Fibroblast of skin of back (primary cell): Measurements from ENCODE around the gene CENPP.

Experiments
- DNase-seq: peaks from one replicate; pipeline ENCODE4 v3.0.0-alpha.2; 2013

The CENPP gene

DNA sequence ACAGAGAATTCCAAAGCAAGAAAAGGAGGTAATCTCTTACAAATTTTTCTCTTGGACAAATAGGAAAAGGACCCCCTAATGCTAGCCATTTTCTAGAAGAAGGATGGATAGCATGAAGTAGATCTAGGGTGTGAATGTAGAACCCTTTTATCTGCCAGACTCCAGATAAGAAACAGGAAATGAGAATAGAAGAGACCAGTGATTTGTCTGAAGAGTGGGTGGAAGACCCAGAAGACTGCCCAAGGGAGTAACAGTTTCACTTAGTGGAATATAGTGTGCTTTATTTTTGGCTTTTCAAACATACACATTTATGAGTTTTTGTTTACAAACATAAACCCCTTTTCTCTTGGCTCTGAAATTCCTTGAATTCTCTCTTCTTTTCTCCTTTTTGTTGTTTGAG lies 185.0 kb downstream of the CENPP start:
- DNase-seq: no peak

GRCh38 chr9:92512622-92513021 lies 186.9 kb downstream of the CENPP start:
- peak; percentile 45 for DNase-seq

DNA sequence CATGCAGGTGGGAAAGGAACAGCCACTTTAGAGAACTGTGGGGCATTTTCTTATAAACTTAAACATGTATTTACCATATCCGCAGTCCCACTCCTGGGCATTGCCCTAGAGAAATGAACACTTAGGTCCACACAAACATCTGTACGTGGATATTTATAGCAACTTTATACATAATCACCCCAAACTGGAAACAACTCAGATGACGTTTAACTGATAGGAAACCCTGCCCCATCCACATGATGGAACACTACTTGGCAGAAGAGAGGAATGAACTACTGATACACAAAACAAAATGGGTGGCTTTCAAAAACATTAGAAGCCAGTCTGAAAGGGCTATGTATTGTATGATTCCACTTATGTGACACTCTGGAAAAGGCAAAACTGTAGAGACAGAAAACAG lies 187.6 kb downstream of the CENPP start:
- no peak for DNase-seq

DNA sequence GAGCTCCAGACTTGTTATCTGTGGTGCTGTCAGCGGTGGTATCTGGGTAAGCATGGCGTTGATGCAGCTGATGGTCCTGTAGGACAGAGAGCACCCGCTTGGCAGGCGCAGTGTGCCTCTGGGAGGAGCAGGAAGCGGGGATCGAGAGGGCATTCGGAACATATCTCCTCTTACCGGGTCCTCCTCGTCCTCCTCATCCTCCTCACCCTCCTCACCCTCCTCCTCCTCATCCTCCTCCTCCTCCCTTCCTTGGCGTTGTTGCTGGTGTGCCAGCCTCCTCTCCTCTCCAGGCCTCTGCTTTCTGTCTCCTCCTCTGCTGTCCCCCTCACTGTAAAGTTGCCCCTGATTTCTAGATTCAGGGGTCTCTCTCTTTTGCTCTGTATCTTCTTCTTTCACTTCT lies 188.9 kb downstream of the CENPP start:
- no peak for DNase-seq

GRCh38 chr9:92516521-92516920 lies 190.8 kb downstream of the CENPP start:
- no peak for DNase-seq

DNA sequence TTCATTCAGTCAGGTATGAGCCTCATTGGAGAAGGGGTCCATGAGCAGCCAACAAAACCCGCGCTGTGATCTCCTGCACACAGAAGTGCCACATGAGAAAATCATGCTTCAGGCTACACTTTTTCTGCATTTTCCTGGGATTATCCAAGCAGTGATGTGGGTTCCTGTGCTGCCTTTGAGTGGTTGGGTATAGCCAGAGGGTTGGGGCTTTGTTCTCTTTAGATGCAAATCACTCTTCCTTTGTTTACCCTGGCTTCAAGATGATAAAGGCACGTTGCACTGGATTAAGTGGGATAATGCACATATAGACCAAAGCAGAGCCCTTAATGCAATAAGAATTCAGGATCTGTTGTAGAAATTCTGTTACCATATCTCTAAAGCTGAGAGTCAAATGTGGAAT lies 191.3 kb downstream of the CENPP start:
- no peak for DNase-seq

DNA sequence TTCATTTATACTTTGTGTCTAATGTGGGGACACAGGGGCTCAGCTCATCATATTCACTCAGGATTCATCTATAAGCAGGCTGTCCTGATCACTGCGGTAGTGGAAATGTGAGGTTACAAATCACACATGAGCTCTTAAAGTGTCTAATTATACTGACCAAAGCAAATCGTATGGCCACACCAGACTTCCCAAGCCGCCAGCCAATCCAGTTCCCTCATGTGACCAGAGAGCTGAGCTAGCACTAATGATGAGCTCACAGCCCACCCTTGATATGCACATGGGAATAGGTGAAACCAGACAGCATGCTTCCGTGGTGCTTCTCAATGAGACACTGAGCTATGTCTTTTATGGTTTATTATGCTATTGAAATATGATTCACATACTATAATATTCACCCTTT lies 192.4 kb downstream of the CENPP start:
- DNase-seq: no peak

- DNase-seq: no peak
Measured at GRCh38 chr9:92520837-92521236, 195.1 kb downstream of the CENPP start.

GRCh38 chr9:92522983-92523970 lies 197.5 kb downstream of the CENPP start:
- no peak for DNase-seq

DNA sequence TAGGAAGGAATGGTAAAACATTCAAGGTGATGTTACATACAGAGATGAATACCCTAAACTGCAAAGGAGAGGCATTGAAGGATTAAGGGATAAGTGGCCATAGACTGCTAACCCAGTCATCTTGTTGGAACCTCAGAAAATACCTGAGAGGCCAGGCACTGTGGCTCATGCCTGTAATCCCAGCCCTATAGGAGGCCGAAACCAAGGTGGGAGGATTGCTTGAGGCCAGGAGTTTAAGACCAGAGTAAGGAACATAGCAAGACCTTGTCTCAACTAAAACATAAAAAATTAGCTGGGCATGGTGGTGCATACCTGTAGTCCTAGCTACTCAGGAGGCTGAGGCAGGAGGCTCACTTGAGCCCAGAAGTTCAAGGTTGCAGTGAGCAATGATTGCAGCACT lies 199.1 kb downstream of the CENPP start:
- no peak for DNase-seq

GRCh38 chr9:92525306-92525705 lies 199.6 kb downstream of the CENPP start:
- no peak for DNase-seq

DNA sequence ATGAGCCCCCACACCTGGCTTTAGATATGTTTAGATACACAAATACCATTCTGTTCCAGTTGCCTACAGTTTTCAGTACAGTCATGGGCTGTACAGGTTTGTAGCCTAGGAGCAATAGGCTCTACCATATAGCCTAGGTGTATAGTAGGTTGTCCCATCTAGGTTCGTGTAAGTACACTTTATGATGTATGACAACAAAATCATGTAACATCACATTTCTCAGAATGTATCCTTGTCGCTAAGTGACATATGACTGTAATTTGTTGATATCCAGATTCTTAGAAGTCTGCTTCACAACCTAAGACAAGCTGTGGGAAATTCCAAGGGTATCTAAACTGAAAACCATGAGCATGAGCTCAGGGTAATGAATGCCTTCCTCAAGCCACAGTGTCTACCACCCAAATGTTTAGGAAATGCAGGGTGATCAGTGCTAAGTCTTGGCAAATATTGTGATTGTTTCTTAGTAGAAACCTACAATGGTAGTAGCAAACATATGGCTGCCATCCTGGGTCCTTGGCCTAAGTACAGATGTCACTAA lies 201.6 kb downstream of the CENPP start:
- no peak for DNase-seq

DNA sequence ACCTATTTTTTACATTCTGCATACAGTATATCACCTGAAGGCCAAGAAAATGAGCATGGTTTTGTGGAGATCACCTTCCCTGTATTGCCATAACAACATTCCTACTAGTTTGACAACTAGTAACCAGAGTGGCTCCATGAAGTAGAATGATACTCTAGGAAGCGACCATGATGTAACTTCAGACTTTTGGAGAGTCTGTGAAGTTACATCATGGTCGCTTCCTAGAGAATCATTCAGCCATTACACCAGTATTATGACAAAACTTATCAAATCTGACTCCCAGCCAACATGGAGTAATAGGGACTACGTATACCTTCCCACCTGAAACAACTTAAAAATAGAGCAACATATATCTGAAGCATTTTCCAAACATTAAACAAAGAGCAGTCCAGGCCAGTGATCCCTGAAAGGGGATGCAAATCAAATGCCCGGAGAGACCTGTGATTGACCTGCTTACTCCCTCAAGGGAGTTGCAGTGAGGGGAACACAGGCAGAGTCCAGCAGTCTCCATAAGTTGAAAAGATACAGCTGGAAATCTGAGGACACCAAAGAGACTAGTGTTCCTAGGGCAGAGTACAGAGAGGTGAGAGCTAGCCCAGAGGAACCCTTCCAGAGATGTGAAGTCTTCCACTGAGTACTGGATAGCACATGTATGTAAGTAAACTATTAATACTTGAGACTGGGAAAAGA lies 202.2 kb downstream of the CENPP start:
- no peak for DNase-seq

- no peak for DNase-seq
Measured at GRCh38 chr9:92528522-92528849, 202.7 kb downstream of the CENPP start.

DNA sequence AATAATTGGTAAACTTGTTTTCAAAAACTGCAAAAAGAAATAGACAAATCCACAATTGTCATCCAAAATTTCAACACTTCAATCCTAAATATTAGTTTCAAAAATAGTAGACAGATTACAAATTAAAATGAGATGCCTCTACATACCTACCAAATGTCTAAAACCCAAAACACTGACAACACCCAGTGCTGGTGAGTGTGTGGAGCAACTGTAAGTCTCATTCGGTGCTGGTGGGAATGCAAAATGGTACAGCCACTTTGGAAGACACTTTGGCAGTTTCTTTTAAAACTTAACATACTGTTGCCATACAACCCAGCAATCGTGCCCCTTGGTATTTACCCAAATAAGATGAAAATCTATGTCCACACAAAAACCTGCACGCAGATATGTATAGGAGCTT lies 203.4 kb downstream of the CENPP start:
- DNase-seq: no peak

GRCh38 chr9:92530893-92531292 lies 205.1 kb downstream of the CENPP start:
- no peak for DNase-seq

DNA sequence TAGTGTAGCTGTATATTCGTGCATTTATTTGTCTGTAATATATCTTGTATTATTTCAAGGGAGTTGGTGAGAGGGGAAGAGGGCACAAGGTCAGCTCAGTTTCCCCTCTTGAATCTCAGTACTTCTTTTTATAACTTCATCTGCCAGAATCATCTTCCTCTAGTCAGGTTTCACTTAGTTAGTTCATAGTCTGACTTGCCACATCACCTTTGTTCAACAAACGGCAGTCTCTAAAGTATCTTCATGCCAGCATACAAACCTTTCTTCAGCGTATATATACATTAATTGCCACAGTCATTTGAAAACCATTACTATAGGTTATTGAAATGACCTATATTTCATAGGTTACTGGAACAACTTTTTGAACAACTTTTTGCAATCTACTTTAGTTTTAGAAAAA lies 208.5 kb downstream of the CENPP start:
- no peak for DNase-seq

- DNase-seq: peak; percentile 12
Measured at GRCh38 chr9:92534674-92535073, 208.9 kb downstream of the CENPP start.

DNA sequence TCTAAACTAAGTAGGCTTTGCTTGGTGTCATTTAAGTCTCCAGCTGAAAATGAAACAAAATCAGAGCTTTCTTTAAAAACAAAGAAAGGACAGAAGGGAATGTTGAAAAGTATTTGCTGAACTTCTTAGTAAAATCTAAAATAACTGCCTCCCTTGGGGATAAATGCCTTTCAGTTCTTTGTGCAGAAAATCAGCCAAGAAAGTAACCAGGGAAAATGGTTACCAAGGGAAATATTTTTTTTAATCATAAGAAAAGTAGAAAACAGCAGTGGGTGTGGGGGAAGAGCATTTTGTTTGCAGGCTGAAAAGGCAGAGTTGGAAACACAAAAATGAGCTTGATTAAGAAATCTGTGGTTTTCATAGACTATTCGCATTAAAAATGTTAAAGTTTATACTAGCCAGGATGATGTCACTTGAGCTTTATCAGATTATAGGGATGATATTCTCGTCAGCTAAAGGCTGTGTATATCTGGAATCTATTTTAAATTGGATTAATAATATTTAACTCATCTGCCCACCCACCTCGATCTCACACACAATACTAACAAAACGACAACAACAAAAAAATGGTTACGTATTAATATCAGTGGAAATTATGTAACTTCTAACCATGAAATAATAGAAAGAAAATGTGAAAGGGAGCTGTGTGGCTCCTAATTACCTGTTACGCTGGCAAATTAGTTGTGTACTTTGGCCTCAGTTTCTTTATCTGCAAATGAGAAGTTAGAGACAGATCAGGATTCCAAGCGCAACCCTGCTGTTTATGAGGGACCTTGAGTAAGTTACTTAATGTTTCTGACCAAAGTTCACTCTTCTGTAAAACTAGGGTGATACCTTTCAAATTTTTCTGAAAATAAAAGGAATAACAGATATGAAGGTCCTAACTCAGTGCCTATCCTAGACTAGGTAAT lies 210.4 kb downstream of the CENPP start, which contains the start of gene ECM2:
ECM2 (minus strand) TSS at position 51 of the 911 bp plus-strand sequence. CDS start 13,124 bp downstream, outside the sequence.
- DNase-seq: peak; percentile 85

DNA sequence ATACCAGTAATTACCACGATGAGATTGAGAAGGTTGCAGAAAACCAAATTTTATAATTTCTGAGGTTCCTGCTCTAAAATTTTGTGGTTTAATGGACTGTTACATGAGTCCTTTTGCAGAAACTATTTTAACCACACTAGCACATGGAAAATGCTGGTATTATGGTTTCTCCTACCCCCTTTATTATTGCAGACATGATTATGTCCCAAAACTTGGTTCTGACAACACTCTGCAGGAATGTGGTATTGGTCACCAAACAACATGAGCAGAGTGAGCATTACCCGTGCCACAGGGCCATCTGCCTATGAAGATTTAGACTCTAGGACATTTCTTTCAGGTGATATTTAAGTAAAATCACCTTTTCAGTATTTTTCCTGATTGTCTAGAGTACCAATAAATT lies 212.8 kb downstream of the CENPP start:
- peak; percentile 95 for DNase-seq

- DNase-seq: no peak
Measured at GRCh38 chr9:92543972-92544371, 218.2 kb downstream of the CENPP start.

DNA sequence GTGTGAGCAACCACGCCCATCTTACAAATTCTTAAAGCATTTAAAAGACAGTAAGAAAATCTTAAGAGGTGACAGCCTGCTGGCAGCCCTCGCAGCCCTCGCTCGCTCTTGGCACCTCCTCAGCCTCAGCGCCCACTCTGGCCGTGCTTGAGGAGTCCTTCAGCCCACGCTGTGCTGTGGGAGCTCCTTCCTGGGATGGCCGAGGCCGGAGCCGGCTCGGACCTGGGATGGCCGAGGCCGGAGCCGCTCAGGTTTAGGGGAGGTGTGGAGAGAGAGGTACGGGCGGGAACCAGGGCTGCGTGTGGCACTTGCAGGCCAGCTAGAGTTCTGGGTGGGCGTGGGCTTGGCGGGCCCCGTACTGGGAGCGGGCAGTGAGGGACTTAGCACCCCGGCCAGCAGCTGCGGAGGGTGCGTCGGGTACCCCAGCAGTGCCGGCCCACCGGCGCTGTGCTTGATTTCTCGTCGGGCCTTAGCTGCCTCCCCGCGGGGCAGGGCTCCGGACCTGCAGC lies 219.3 kb downstream of the CENPP start:
- DNase-seq: no peak
